GM23338 (cell line): ENCODE data around the gene ZBTB7C. TPM values are rescaled to one million over a fixed set of nuclear protein-coding genes. Genes with fewer than 3 reads are reported as not detected.

Source experiments
- ATAC-seq: fragments of 200-7000 bp; cut with Tn5 transposase; 3 replicates; pipeline ENCODE4 v1.9.1; 2020
- DNase-seq: peaks from one replicate; pipeline ENCODE4 v3.0.0-alpha.2; 2015; ENCODE audit warnings: low spot score
- H2AFZ ChIP-seq: fragments of 200-600 bp; sonication (generic); 2 replicates; pipeline ENCODE4 v1.8.0; 2016; ENCODE audit warnings: antibody characterized with exemption, mild to moderate bottlenecking, moderate library complexity
- H3F3A ChIP-seq: fragments of 200-600 bp; sonication (generic); replicated peaks from 2 replicates; pipeline ENCODE4 v1.8.0; 2017; ENCODE audit warnings: antibody characterized with exemption, mixed run types, low read depth
- H3K27ac ChIP-seq: fragments of 200-600 bp; sonication (generic); 2 replicates; pipeline ENCODE4 v1.6.1; 2016; ENCODE audit warnings: low read depth
- H3K27me3 ChIP-seq: fragments of 200-600 bp; sonication (generic); 2 replicates; pipeline ENCODE4 v1.8.0; 2016; ENCODE audit warnings: mild to moderate bottlenecking, mixed run types, moderate library complexity; ENCODE audit not compliant: insufficient read depth
- H3K36me3 ChIP-seq: fragments of 200-600 bp; sonication (generic); 2 replicates; pipeline ENCODE4 v1.8.0; 2016; ENCODE audit warnings: mild to moderate bottlenecking; ENCODE audit not compliant: insufficient read depth
- H3K4me1 ChIP-seq: fragments of 200-600 bp; sonication (generic); 2 replicates; pipeline ENCODE4 v1.8.0; 2016; ENCODE audit warnings: mild to moderate bottlenecking, moderate library complexity; ENCODE audit not compliant: insufficient read depth
- H3K4me2 ChIP-seq: fragments of 200-600 bp; sonication (generic); 2 replicates; pipeline ENCODE4 v1.7.1; 2017; ENCODE audit warnings: mixed run types
- H3K4me3 ChIP-seq: fragments of 200-600 bp; sonication (generic); 2 replicates; pipeline ENCODE4 v1.6.1; 2016; ENCODE audit warnings: mixed run types
- H3K79me2 ChIP-seq: fragments of 200-600 bp; sonication (generic); replicated peaks from 2 replicates; pipeline ENCODE4 v1.8.0; 2017; ENCODE audit warnings: mild to moderate bottlenecking; ENCODE audit not compliant: insufficient read depth
- H3K9me2 ChIP-seq: fragments of 200-600 bp; sonication (generic); 2 replicates; pipeline ENCODE4 v1.8.0; 2017; ENCODE audit not compliant: insufficient read depth
- H4K20me1 ChIP-seq: fragments of 200-600 bp; sonication (generic); replicated peaks from 2 replicates; pipeline ENCODE4 v1.8.0; 2017; ENCODE audit warnings: mild to moderate bottlenecking; ENCODE audit not compliant: insufficient read depth
- H3K27ac Mint-ChIP-seq: 2 replicates; pipeline ENCODE4 v1.8.0; 2020; ENCODE audit warnings: inconsistent platforms, mild to moderate bottlenecking, moderate library complexity, mixed read lengths
- H3K27me3 Mint-ChIP-seq: 3 replicates; pipeline ENCODE4 v1.8.0; 2022; ENCODE audit warnings: low read depth, mild to moderate bottlenecking, moderate library complexity, mixed read lengths, inconsistent platforms; ENCODE audit not compliant: insufficient read depth, poor library complexity
- H3K36me3 Mint-ChIP-seq: 3 replicates; pipeline ENCODE4 v1.8.0; 2021; ENCODE audit warnings: low read depth, mild to moderate bottlenecking, inconsistent platforms, moderate library complexity, mixed read lengths
- H3K4me1 Mint-ChIP-seq: 3 replicates; pipeline ENCODE4 v1.8.0; 2020; ENCODE audit warnings: mild to moderate bottlenecking, inconsistent platforms, mixed read lengths
- H3K4me3 Mint-ChIP-seq: 3 replicates; pipeline ENCODE4 v1.8.0; 2021; ENCODE audit warnings: moderate library complexity, mild to moderate bottlenecking, inconsistent platforms, mixed read lengths
- H3K9me3 Mint-ChIP-seq: 3 replicates; pipeline ENCODE4 v1.8.0; 2020; ENCODE audit warnings: moderate library complexity, mild to moderate bottlenecking, inconsistent platforms, mixed read lengths
- CREB1 ChIP-seq: fragments of 250-450 bp; sonication (Bioruptor Pico); IDR thresholded peaks from 2 replicates; pipeline ENCODE4 v1.5.0; 2020; ENCODE audit warnings: low read depth, mild to moderate bottlenecking, moderate library complexity
- JUNB ChIP-seq: IDR thresholded peaks from one replicate; pipeline ENCODE4 v1.6.1; 2016; ENCODE audit warnings: antibody characterized with exemption; ENCODE audit not compliant: unreplicated experiment
- POLR2AphosphoS5 ChIP-seq: IDR thresholded peaks from 2 replicates; pipeline ENCODE4 v1.6.1; 2016; ENCODE audit warnings: antibody characterized with exemption, low read depth
- STAT1 ChIP-seq: IDR thresholded peaks from one replicate; pipeline ENCODE4 v1.6.1; 2016; ENCODE audit warnings: antibody characterized with exemption; ENCODE audit not compliant: unreplicated experiment
- ZNF114 ChIP-seq: fragments of 250-450 bp; sonication (Bioruptor Pico); IDR thresholded peaks from 2 replicates; pipeline ENCODE4 v1.5.0; 2020; ENCODE audit warnings: mild to moderate bottlenecking, moderate library complexity
- ZNF462 ChIP-seq: fragments of 250-450 bp; sonication (Bioruptor Pico); IDR thresholded peaks from 2 replicates; pipeline ENCODE4 v1.5.0; 2020; ENCODE audit warnings: mild to moderate bottlenecking, moderate library complexity
- polyA plus RNA-seq: library from polyadenylated mRNA; unstranded; fragments of >200 nt; fragmentation: Nextera tagmentation; extraction: Ambion mirVana; gene quantifications from 2 replicates; pipeline ENCODE4 v1.2.1, GENCODE V29; 2016
- total RNA-seq: library from RNA; depleted of rRNA; stranded (reverse); fragments of >200 nt; shearing (Covaris generic); gene quantifications from 2 replicates; pipeline ENCODE4 v1.2.3, GENCODE V29; 2014
- TF ChIP-seq, protein P1 (sequence below): IDR thresholded peaks from one replicate; pipeline ENCODE4 v1.6.1; 2018; ENCODE audit warnings: antibody characterized with exemption; ENCODE audit not compliant: unreplicated experiment
- TF ChIP-seq, protein P2 (sequence below): IDR thresholded peaks from 2 replicates; pipeline ENCODE4 v1.6.1; 2016; ENCODE audit warnings: antibody characterized with exemption

ZBTB7C gene
- total and polyA plus RNA-seq, 2 experiments from 2014 or later, result 0.03 to 0.14 TPM

- no peaks in the 10 kb centered on the region for H3K79me2 ChIP-seq
- no peaks in the 10 kb centered on the region for H4K20me1 ChIP-seq
- Mint-ChIP-seq H3K27me3 (peaks cover 8% of the 10 kb centered on the region), H3K27ac (no peak overlapping the region), H3K4me3 (no peak overlapping the region), H3K36me3 (no peaks in the 10 kb centered on the region), H3K9me3 (peaks cover 3% of the 10 kb centered on the region; the same call in 1 of the 3 replicates), H3K4me1 (peaks cover 9% of the 10 kb centered on the region)
- DNase-seq (no peak), ATAC-seq (peak; percentile 66)
- H3F3A ChIP-seq, result no peaks in the 10 kb centered on the region
- H2AFZ ChIP-seq, result no peak overlapping the region
- H3K27ac ChIP-seq, result no peak overlapping the region
- H3K9me2 ChIP-seq, result no peaks in the 10 kb centered on the region
- no peaks in the 10 kb centered on the region for H3K27me3 ChIP-seq
- TF ChIP-seq, protein P1, sequence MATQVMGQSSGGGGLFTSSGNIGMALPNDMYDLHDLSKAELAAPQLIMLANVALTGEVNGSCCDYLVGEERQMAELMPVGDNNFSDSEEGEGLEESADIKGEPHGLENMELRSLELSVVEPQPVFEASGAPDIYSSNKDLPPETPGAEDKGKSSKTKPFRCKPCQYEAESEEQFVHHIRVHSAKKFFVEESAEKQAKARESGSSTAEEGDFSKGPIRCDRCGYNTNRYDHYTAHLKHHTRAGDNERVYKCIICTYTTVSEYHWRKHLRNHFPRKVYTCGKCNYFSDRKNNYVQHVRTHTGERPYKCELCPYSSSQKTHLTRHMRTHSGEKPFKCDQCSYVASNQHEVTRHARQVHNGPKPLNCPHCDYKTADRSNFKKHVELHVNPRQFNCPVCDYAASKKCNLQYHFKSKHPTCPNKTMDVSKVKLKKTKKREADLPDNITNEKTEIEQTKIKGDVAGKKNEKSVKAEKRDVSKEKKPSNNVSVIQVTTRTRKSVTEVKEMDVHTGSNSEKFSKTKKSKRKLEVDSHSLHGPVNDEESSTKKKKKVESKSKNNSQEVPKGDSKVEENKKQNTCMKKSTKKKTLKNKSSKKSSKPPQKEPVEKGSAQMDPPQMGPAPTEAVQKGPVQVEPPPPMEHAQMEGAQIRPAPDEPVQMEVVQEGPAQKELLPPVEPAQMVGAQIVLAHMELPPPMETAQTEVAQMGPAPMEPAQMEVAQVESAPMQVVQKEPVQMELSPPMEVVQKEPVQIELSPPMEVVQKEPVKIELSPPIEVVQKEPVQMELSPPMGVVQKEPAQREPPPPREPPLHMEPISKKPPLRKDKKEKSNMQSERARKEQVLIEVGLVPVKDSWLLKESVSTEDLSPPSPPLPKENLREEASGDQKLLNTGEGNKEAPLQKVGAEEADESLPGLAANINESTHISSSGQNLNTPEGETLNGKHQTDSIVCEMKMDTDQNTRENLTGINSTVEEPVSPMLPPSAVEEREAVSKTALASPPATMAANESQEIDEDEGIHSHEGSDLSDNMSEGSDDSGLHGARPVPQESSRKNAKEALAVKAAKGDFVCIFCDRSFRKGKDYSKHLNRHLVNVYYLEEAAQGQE, result no peak
- TF ChIP-seq ZNF462 (no peak), JUNB (no peak), POLR2AphosphoS5 (no peak), CREB1 (CRISPR knock-in tag) (no peak), STAT1 (no peak), ZNF114 (CRISPR knock-in tag) (no peak)
- TF ChIP-seq, protein P2, sequence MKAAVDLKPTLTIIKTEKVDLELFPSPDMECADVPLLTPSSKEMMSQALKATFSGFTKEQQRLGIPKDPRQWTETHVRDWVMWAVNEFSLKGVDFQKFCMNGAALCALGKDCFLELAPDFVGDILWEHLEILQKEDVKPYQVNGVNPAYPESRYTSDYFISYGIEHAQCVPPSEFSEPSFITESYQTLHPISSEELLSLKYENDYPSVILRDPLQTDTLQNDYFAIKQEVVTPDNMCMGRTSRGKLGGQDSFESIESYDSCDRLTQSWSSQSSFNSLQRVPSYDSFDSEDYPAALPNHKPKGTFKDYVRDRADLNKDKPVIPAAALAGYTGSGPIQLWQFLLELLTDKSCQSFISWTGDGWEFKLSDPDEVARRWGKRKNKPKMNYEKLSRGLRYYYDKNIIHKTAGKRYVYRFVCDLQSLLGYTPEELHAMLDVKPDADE, result no peak
- H3K4me2 ChIP-seq, result no peak overlapping the region
- H3K4me1 ChIP-seq, result no peaks in the 10 kb centered on the region
- no peaks in the 10 kb centered on the region for H3K36me3 ChIP-seq
- H3K4me3 ChIP-seq, result no peak overlapping the region
Measured at GRCh38 chr18:48191494-48191893, 217.7 kb downstream of the ZBTB7C start.
